Activated naive CD4-positive, alpha-beta T cell (primary cell): ENCODE results near the gene ESRRG.

ENCODE experiments used
- DNase-seq, 4 experiments: peaks; one replicate each; lab custom pipeline; 2025; lab: John Stamatoyannopoulos, UW

The ESRRG gene

DNA sequence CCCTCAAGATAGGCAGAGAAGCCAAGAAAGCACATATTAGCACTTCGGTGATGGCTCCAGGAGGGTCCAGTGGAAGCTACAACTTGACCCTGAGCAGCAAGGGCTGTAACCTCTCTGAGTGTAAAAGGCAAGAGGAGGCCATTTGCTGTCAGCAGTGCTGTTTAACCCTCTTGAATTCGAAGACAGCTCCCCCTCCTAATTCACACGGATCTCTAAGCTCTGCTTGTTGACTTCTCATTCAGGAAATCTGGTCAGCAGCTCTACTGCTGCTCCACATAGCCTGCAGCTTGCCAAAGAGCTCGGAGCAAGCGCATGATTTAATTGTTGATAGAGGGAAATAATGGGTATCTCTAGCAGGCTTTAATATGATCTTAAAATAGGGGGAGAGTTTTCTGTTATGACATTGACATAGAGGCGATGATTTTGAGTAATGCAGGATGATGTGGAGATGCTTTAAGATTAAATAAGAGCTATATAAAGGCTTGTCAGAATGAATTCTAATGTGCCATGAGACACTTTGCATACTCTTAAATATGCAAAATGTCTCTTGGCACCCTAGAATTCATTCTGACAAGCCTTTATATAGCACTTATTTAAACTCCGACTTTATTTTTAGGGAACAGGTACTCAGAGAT is 220.6 kb downstream of the ESRRG start:
- no peak for DNase-seq

DNA sequence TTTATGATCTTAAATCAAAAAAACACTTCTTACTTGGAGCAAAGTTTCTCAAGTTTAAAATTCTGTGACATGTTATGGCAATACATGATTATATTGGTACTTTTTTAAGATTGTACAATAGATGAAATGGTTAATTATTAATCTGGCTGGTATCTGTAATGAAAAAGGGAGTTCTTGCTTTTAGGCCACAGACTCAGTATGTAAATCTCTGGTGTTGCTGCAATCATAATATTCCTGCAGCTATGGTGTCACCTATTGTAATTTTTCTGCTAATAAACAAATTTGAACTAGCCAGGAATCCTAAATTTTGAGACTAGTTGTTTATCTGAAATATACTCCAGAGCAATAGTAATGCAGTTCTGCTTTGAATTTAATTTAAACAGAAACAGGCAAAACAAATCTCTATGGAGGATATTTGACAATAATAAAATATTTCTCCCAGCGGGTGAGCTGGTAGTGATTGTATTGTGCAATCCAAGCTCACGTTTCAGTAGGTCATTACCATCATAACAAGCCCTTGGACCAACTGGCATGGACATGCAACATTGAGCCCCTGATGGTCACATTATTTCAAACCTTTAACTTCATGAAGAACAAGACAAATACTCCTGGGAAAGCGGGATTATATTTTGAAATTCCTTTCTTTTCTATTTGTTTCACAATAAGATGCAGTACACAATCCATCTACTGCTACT is 222.8 kb downstream of the ESRRG start:
- DNase-seq, result no peak

GRCh38 chr1:216499581-216500272 is 223.5 kb downstream of the ESRRG start:
- no peak for DNase-seq

DNA sequence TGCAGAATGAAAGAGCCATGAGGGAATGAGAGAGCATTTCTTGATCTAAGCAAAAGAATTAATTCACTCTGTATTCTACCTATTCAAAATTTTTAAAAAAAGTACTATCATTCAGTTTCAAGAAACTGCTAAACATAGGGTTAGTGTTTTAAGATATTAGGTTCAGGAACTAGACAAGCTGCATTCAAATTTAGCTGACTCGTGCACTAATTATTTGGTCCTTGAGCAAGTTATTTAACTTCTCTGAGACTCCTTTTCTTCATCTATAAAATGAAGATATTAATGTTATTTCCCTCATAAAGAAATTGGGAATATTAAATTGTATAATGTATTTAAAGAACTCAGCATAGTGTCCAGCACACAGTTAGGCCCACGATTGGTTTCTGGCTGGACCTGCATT is 225.0 kb downstream of the ESRRG start:
- DNase-seq, result no peak

DNA sequence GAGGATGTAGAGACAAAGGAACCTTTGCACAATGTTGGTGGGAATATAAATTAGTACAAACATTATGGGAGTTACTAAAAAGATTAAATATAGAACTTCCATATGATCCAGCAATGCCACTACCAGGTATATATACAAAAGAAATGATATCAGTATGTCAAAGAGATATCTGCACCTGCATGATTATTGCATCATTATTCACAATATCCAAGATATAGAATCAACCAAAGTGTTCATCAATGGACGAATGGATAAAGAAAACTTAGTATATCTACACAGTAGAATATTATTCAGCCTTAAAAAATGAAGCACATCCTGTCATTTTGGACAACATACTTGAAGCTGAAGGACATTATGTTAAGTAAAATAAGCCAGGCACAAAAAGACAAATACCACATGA is 238.2 kb downstream of the ESRRG start:
- no peak for DNase-seq

GRCh38 chr1:216483672-216484401 is 239.4 kb downstream of the ESRRG start:
- DNase-seq, result no peak

DNA sequence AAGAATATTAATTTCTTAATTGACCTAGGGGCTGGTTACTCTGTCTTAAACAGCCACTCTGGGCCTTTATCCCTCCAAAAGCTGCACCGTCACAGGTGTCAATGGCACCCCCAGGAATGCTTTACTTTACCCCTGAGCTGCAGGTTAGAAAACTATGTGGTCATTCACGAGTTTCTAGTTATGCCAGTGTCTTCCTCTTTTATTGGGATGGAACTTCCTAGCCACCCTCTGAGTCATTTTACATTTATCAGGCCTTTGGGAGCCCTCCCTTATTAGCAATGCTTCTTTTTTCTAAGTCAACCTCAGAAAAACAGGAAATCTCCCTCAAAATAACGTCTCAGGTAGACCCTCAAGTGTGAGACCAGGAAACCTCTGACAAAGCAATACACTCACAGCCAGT is 240.6 kb downstream of the ESRRG start:
- no peak for DNase-seq

GRCh38 chr1:216478238-216478637 is 245.0 kb downstream of the ESRRG start:
- no peak for DNase-seq

GRCh38 chr1:216476341-216476740 is 246.9 kb downstream of the ESRRG start:
- DNase-seq, result no peak

DNA sequence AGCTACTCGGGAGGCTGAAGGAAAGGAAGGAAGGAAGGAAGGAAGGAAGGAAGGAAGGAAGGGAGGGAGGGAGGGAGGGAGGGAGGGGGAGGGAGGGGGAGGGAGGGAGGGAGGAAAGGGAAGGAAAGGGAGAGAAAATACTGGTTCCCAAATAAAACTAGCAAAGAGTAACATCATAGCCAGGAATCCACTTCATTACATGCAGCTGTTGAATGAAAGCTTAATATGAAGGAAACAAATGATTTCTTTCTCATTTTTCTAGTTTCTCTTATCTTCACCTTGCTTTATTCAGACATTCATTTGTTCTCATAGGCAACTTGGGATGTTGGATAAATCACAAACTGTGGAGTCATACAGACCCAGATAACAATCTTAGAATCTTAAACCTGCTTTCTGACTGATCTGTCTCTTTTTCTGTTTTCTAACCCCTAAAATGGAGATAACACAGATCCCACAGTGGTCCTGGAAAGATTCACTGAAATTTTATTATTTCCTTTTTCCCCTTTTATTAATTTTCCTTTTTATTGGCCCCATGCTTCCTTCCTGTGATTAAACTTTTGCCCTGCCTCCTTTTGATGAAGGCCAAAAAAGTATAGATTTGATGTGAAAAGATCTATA is 247.5 kb downstream of the ESRRG start:
- no peak for DNase-seq

DNA sequence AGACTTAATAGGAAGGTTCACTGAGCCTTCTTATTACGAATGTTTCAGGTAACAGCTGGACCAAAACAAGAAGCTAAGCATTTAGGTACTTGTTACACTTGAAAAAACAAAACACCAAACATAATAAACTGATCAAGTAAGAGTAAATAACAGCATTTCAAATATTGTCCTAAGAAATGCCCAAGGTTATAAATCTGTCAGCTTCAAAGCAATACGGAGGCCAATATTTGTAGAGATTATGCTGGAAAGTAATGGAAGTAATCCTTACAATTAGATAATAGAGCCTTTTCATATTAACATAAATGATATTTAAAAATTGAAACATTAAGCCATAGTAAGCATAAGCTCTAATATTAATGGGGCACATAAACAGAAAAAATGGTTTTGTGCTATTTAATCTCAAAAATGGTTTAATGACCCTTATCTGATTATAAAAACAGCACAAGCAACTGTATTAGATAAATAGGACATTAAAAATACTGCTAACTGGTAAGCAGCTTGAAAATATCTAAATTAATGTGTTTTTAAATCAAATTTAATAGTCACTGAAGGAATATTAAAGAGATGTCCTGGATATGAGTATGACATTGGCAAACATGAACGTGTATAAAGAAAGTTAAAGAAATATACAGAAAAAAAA is 256.9 kb downstream of the ESRRG start:
- no peak for DNase-seq

DNA sequence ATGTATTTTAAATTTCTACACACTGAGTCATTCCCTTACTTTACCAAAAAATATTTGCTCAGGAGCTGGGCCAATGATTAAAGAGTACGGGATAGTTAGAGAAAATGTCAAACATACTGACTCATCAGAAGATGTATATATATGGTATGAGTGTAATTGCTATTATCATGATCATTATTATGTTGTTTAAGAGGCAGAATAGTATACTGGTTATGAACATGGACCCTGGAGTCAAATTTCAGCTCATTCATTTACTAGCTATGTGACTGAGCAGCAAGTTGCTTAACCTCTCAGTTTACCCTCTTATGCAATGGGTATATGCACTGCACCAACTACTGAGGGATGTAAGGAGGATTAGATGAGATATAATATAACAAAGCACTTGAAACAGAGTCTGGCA is 258.7 kb downstream of the ESRRG start:
- DNase-seq, result no peak

DNA sequence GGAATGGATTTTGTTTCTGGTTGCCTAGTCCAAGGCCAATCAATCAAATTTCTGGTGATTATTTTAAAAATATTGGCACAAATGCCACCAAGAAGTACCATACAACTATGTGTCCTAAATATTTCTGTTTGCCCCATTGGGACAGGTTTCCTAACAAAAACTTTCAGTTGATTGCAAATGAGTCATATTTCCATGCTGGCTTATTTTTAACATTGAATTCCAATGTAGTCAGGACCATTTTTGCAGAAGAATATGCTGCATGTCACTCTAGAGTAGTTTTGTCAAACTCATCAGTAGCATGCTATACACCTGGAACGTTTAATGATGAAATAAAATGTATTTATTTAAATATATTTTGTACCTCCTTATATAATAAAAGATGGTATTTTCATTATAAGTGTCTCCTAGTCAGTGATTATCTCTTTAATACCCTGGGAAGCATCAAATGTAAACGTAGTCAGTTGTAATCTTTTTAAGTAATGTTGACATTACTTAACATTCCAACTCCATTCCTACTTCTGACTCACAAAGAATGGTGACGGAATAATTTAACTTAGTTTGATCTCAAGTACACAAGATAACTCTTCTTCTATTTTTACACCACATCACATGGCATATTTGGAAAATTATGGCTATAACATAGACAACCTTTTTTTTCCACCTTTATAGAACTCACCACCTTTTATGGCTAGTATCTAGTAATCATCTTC is 261.0 kb downstream of the ESRRG start:
- no peak for DNase-seq

GRCh38 chr1:216461466-216461865 is 261.8 kb downstream of the ESRRG start:
- DNase-seq, result no peak

DNA sequence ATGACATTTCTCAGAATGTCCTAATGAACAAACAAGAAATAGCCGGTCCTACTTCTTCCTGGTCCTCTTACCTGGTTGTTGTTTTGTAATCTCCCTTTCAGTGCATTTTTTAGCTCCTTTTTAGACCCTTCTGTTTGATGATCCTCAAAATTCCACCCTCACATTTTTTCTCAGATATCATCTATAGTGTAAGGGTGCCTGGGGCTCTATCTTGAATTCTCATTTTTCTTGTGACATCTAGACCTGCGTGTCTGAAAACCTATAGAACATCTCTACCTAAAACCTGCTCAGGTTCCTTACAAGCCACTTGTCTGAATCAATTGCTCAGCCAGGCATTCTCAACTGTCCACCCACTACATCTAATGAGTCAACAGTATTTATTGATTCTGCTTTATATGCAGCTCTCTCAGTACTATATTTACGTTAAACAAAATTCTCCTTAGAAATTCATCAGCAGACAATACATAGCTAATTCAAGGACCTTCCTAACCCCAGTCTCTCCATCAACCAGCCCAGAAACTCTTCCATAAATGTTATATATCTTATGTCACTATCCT is 263.5 kb downstream of the ESRRG start:
- DNase-seq, result no peak

DNA sequence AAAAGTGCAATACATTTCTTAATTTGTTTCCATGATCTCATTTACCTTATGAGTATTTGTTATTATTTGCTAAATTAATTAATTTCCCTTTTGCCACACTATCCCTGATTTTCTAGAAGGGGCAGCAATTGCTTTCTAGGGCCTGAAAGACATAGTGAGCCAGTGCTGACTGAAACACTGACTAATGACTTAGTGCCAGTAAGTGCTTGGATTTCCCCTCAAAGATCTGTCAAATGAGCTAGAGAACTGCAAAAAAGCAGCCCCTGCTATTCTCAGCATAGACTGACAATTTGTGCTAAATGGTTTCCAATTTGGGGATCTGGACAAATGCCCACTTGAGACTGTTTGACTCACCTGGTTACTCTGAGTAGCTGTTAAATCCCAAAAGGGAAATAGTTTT is 264.4 kb downstream of the ESRRG start:
- no peak for DNase-seq

DNA sequence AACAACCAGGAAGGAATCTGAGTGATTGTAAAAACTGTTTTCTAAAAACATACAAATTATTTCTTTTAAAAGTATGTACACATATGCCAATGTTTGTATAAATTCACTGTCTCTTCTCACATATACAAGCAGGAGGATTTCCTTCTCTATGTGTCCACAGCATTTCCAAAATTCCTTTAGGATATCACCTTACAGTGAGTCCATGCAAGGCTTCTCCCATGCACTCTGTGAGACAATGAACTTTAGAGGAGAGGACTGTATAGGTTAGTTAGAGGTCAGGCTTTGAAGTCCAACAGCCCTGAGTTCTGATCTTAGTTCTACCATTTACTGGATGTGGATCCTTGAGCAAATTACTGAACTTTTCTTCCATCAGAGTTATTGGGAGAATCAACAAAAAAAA is 265.9 kb downstream of the ESRRG start:
- DNase-seq, result no peak

GRCh38 chr1:216456682-216457081 is 266.5 kb downstream of the ESRRG start:
- no peak for DNase-seq

- no peak for DNase-seq
Measured at GRCh38 chr1:216453777-216454176, 269.5 kb downstream of the ESRRG start.
